Measurements from ENCODE around the gene MFAP5.
A peak's percentile ranks its signal among the peaks of the same experiment; 100 is the strongest.

The MFAP5 gene

DNA sequence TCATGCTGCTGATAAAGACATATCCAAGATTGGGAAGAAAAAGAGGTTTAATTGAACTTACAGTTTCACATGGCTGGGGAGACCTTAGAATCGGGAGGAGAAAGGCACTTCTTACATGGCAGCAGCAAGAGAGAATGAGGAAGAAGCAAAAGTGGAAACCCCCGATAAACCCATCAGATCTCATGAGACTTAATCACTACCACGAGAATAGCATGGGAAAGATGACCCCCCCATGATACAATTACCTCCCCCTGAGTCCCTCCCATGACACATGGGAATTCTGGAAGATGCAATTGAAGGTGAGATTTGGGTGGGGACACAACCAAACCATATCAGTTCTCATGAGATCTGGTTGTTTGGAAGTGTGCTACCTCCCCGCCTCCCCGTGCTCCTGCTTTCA lies 9.8 kb upstream of the MFAP5 start:
- no peak for DNase-seq

DNA sequence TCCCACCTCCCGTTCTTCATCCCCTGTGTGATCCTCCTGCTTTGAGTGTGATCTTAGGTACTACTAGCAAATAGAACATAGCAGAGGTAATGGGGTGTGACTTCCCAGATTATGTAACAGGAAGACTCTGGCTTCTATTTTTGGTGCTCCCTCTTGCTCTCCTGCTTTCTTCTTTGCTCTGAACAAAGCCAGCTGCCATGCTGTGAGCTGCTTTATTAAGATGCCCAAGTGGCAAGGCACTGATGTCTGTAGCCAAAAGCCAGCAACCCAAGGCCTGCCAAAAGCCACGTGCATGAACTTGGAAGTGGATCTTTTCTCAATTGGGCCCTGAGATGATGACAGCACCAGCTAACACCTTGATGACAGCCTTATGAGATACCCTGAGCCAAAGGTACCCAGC lies 5.8 kb upstream of the MFAP5 start:
- DNase-seq, result no peak

DNA sequence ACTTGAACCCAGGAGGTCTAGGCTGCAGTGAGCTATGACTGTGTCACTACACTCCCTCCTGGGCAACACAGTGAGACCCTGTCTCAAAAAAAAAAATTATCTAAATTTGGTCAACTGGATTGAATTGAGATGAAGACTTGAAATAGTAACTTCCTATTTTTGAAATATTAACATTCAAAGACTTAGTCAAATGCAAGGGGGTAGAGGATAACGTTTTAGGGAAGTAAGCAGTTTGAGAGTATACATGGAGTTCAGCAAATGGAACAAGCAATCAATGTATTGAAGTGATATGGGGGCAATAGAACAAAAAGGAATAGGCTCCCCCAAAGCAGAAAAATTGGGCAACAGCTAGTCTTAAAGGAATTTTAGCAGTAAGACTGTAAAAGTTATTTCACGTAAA lies 4.6 kb upstream of the MFAP5 start:
- no peak for DNase-seq

DNA sequence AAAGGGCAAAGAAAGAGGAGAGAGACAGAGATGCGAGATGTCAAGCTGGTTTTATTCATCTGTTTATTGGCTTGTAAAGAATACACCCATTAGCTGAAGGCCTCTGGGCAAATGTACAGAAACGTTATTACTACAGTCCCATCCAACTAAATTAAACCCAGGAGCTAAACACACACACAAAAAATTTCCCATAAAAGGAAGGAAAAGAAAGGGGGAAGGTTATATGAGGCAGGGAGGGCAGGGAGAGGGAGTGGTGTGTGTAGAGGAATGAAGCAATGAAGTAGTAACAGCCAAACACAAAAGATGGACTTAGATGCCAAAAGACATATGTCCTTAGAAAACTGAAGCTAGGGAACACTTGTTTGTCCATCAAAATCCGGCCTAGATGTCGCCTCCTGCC lies 3.1 kb upstream of the MFAP5 start:
- DNase-seq, result no peak

DNA sequence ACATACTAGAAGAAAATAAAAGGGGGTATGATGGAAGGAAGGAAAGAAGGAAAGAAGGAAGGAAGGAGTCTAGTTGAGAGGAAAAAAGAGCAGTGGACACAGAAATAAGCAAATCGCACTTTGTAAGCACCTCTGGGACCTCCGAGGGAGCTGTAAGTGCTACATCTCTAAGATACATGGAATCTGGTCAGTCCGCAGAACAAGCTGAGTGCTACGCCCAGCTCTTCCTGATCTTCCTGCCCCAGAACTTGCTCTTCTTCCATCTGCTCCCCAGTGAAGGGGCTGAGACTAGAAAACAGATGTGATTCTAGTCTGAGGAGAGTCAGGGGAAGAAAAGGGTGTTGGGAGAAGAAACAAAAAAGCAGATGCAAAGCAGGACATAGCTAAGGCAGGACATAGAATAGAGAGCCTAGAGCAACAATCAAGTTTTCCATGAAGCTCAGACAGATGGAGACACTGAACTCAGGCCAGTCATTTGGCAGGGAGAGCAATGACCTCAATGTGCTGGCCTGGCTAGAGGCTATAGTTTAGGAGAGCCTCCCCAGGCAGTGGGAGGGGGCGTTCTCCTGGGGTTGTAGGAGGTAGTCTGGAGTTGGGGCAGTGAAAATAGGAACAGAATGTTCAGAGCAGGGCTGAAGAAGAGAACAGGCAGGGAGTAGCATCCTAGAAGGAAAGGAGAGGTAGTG lies 1.7 kb upstream of the MFAP5 start:
- DNase-seq, result no peak

DNA sequence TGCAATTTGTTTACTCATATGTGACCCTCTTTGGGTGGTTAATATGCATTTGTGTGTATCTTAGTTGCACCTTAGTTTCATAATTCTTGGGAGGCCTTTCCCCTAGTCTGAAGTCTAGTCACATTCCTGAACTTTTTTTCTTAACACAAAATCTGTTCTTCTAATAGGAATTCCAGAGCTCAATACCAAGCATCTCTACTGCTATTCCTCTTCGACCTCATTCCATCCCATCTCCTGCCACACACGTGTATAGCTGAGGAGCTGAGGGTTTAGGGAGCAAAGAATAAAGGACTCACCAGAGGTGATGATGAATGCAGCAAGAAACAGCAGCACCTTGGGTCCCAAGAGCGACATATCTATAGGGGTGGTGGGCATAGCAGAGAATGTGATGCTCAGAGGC lies 875 bp downstream of the MFAP5 start:
- DNase-seq, result no peak

DNA sequence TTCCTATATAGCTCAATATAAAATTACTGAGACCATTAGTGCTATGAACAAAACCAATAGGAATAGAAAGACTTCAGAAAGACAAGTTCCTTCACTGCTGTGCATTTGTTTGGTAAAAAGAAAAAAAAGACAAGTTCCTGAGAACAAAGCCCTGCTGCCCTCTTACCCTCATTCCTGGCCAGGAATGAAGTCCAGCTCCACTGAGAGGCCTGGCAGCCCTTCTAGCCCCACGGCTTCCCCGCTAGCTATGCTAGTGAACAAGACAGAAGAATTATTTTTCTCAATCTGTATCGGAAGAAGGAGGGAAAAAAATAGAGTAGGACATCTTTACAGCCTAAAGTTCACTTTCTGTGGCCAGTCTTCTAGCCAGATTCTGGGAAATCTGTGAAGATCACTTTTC lies 1.6 kb downstream of the MFAP5 start:
- DNase-seq, result no peak

DNA sequence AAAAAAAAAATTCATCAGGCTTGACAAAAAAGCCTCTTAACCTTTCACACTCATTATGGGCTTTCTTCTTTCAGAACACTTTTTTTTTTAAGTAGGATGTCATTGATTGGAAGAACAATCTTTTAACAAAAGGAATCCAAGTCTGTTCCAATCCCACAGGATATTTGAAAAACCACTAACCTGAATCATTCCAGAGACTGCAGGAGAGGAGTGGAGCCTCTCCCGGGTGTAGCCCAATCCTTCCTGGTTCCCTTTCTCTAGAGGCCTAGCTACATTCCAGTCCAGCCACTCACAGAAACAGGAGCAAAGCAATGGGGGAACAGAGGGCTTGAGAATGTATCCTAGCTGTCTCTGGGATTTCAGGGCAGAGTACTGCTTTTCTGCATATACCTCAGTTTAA lies 4.3 kb downstream of the MFAP5 start:
- DNase-seq, result no peak

DNA sequence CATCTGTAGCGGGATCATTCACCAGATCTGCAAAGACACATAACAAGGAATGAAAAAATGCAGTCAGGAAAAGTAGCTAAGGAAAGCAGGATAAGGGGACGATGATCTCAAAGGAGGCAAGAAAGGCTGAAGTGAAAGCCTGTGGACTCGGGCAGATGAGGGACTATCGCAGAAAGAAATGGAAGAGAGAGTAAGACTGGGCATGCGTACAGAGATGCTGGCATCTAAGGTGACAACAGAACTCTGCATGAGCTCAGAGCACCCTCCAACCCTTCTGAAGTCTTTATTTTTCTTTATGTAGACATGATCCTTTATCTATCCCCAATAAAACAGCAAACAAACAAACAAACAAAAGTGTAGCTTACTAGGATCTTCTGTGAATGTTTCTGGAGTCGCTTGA lies 7.2 kb downstream of the MFAP5 start:
- DNase-seq, result no peak

DNA sequence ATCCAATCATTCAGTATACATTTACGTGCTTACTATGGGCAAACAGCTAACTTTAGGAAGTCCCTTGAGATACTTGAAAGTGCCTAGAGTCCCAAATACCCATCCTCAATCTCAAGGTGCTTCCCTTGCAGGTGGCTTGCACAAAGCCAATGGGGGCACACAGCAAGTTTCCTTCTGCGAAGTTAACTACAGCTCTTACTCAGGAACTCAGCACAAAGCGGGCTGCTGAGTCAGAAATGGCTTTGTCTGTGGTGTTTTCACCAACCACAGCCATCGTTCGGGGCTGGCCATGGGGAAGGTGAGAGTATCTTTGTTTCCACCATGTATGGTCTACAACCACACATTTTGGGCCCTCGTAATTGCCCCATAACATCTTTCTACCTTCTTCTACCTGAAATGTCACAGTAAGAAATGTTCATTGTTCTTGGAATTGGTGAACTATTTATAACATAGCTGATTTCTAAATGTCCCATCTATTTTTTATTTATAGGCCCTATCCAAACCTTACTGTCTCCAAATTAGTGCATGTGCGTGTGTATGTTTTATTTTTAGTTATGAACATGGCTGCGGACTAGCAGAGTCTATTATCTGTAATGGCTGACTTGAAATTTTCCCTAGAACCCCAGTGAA lies 13.9 kb downstream of the MFAP5 start:
- DNase-seq, result no peak

DNA sequence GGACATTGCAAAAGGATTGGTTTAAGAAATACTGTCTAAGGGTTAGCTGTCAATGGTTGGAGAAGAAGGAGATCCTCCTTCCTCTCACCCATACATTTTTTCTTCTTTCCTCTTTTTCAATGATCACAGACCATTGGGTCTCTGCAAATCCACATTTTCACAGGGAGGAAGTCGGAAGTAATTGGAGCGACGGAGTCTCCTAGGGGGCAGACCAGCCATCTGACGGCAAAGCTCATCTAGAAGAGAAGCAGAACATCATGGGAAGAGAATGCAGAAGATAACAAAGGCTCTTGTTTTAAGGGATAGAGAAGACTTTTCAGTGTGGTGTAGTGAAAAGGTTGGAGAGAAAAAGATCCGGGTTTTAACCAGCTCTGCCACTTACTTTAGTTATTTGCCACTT lies 14.7 kb downstream of the MFAP5 start:
- DNase-seq, result no peak

DNA sequence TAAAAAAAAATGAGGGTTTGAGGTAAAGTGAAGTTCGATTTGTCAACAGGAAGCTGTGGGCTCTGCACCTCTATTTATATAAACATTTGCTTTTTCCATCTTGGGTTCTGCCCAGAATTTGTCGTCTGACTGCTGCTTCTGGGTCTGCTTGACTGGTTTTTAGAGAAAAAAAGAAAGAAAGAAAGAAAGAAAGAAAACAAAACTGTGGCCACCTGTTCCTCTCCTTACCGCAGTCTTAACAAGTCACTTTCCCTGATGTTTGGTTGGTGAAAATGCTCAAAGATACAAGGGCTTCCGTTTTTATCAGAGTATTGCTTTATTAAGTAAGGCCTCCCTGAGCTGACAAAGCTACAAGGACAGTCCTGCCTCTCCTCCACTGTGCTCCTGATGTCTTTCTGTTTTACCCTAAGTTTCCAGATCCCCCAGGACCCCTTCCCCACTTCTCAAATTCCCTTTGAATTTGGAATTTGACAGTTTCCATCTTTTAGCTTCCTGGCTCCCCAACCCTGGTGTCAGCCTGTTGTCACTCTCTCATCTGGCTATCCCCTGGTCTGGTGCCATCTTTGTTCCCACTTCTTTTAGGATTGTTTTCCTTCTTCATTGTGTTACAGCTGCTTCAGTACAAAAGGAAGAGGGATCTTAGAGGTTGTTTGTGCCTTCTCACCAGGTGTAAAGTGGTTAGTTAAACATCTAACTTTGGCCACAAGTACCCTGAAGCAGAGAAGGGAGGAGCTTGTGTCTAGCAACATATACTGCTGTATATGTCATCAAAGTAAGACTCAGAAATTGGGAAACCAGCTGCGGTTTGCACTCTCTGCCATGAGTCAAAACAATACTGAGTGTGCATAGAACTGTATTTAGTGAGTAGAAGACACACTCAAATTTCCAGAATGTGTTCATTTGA lies 18.0 kb downstream of the MFAP5 start:
- DNase-seq, result no peak

DNA sequence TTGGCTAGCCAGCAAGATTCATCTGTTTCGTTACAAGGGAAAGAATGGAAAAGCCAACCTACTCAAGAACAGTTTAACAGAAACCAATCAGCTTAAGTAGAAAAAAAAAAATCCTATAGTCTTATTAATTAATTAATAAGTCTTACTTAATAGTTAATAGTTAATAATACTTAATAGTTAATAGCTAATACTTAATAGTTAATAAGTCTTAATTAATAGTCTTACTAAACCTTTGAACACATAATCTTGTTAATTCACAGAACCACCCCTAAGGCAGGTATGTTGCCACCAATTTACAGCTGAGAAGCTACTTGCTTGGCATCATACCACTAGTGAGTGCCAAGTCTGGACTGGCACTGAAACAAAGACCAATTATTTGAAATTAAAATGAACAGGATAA lies 19.9 kb downstream of the MFAP5 start:
- DNase-seq, result no peak

DNA sequence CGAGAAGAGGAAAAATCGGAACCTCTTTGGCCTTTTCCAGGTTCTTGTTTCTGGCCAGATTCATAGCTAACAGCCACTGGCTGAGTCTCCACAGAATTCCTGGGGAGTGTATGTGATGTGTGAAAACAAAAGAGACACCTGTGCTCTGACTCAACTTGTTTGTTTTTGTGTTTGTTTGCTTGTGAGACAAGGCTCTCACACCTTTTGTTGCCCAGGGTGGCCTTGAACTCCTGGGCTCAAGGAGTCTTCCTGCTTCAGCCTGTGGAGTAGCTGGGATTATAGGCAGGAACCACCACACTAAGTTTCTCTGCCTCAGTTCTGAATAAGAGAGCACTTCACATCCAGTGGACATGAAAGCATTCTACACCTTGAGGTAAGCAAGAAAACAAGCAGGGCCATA lies 22.7 kb downstream of the MFAP5 start:
- DNase-seq, result no peak

DNA sequence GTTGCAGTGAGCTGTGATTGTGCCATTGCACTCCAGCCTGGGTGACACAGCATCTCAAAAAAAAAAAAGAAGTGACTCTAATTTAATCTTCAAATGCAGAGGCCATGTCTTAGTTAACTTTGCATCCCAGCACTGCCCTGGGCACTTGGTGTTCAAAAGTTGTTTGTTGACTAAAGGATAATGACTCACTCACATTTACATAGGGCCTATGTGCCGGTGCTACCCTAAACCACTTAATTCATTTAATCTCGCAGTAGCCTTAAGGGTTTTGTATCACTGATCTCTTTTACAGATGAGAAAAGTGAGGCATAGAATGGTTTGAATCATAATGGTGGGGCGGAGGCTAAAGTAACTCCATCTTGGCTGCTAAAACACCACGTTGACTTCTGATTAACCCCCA lies 23.7 kb downstream of the MFAP5 start:
- no peak for DNase-seq

DNA sequence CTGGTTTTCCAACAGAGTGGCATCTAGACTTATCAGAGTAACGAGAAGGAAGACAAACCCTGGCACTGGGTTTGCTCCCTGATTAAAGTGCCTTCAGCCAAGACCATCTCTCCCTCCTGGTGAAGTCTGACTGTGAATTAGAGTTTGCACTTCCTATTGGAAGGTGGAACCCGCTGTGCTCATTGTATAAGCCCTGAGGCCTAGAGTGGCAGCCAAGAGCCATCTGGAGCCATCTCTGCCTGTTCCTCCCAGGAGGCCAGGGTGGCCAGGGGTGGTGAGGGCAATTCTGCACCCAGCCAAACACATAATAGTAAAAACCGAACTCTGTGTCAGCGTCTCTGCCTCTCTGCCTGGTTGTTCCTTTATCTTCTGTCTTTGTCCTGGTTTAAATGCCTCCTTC lies 25.0 kb downstream of the MFAP5 start:
- DNase-seq, result no peak

DNA sequence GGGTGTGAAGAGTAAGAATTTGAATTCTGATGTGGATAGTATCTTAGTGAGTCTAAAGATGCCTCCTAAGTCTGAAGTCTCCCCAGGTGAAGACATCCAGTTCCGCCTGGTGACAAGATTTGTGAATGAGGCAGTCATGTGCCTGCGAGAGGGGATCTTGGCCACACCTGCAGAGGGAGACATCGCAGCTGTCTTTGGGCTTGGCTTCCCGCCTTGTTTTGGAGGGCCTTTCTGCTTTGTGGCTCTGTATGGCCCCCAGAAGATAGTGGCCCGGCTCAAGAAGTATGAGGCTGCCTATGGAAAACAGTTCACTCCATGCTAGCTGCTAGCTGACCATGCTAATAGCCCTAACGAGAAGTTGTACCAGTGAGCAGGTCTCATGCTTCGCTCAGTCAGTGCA lies 25.4 kb downstream of the MFAP5 start:
- DNase-seq, result no peak

DNA sequence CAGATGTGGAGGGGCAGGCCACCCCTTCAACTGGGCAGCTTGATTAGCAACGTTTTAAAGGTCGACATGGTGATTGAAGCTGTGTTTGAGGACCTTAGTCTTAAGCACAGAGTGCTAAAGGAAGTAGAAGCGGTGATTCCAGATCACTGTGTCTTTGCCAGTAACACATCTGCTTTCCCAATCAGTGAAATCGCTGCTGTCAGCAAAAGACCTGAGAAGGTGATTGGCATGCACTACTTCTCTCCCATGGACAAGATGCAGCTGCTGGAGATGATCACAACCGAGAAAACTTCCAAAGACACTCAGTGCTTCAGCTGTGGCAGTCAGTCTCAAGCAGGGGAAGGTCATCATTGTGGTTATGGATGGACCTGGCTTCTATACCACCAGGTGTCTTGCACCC lies 26.0 kb downstream of the MFAP5 start:
- peak; percentile 20 for DNase-seq

DNA sequence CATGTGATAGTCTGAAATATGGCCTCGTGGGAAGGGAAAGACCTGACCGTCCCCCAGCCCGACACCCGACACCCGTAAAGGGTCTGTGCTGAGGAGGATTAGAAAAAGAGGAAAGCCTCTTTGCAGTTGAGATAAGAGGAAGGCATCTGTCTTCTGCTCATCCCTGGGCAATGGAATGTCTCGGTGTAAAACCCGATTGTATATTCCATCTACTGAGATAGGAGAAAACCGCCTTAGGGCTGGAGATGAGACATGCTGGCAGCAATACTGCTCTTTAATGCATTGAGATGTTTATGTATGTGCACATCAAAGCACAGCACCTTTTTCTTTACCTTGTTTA lies 26.6 kb downstream of the MFAP5 start:
- peak; percentile 92 for DNase-seq

DNA sequence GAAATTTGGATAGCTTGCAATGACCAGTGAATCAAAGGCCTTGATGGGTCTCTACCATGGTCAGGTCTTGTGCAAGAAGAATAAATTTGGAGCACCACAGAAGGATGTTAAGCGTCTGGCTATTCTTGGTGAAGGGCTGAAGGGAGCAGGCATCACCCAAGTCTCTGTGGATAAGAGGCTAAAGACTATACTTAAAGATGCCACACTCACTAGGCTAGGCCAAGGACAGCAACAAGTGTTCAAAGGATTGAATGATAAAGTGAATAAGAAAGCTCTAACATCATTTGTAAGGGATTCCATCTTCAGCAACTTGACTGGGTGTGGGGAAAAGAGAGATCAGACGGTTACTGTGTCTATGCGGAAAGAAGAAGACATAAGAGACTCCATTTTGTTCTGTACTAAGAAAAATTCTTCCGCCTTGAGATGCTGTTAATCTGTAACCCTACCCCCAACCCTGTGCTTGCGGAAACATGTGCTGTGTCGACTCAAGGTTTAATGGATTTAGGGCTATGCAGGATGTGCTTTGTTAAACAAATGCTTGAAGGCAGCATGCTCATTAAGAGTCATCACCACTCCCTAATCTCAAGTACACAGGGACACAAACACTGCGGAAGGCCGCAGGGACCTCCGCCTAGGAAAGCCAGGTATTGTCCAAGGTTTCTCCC lies 27.2 kb downstream of the MFAP5 start:
- DNase-seq, result peak; percentile 72

DNA sequence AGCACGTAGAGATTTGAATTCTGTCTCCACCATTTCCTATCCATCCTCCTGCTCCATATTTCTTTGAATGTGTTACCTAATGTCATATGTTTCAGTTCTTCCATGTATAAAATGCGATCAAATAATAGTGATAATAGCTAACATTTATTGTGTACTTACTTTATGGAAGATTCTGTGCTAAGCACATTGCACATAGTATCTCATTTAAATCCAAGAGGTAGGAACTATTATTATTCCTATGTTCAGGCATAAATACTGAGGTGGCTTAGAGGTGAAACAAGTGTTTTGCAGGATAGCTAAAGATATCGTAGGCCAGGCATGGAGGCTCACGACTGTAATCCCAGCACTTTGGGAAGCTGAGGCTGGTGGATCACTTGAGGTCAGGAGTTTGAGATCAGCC lies 32.5 kb downstream of the MFAP5 start:
- DNase-seq, result no peak

DNA sequence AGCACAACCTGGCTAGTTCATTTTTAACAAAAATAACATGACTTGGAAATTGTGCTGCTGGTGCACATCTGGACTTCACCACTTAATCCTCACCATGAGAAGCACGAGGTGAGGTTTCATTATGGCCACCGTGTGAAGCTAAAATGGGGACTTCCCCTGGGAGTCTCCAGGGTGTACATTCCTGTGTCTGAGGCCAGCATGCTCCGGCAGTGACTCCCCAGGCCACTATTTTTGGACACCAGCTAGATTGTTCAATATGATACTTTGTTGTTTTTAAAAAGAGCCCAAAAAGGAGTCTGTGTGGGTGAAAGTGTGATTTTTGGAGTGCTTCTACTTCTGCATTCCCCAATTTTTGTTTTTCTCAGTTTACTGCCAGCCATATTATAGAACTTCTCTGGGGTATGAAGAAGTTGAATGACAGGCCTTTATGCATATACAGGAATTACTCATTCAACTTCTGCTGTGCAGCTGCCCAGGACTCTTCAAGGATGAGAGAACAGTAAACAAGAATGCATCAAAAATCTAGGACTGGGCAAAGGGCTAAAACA lies 33.1 kb downstream of the MFAP5 start:
- DNase-seq, result no peak

DNA sequence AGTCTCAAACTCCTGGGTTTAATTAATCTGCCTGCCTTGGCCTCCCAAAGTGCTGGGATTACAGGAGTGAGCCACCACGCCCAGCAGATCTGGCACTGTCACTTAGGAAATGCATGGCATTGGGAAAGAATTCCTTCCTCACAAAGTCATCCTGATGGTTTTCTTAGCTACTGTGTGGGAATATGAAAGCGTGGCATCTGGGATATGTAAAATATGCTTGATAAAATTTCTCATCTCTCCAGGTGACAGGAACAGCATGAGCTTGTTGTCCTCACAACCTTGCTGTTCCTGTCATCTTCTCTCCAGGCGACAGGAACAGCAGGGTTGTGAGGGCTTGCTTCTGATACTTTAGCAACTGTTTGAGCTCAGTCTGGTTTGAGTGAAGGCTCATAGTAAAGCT lies 33.9 kb downstream of the MFAP5 start:
- no peak for DNase-seq

All from NCI-H82 (cell line).